Measurements from ENCODE around the gene ZBTB20. TPM values are rescaled to one million over a fixed set of nuclear protein-coding genes. Genes with fewer than 3 reads are reported as not detected.

Gene ZBTB20
- total and polyA plus RNA-seq, 4 donors, result 0.88 to 83.2 (median 20.4) TPM

DNA sequence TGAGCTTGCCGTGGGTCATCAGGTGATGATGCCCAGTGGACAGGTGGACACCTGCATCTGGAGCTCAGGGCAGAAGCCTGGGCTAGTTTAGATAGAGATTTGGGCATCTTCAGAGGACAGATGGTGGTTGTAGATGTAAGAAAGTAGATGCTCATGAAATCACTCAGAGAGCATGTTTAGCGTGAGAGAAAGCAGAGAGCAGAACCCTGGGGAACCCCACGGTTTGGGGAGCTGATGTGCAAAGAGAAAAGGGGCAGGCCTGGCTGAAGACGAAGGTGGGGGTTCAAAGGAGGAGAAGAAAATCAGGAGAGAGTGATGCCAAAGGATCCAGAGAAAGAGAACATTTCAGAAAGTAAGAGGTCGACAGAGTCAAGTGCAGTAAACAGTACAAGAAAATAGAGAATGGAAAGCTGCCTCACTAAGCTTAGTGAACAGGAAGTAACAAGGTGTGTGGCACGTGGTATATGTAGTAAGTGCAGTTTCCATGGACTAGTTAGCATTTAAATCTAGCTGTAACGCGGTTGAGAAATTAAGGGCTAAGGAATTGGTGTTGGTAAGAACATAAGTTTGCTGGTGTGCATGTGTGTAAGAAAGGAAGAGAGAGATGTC, 839.8 kb downstream of the ZBTB20 start:
- Histone ChIP-seq H3K36me3 (ENCODE audit: control insufficient read depth in 4 of 4, insufficient read depth in 3 of 4, low read depth in 1 of 4, low read length in 3 of 4) (no peaks in the 10 kb centered on the region), H3K4me3 (ENCODE audit: low read depth in 1 of 3, low read length in 3 of 3) (no peak overlapping the region), H3K27ac (ENCODE audit: low read depth in 1 of 2, low read length in 2 of 2) (no peak overlapping the region), H3K27me3 (ENCODE audit: control insufficient read depth in 4 of 4, insufficient read depth in 4 of 4, low read length in 3 of 4) (no peaks in the 10 kb centered on the region), H3K4me1 (ENCODE audit: control insufficient read depth in 4 of 4, insufficient read depth in 4 of 4, low read length in 3 of 4) (no peaks in the 10 kb centered on the region), H3K9ac (ENCODE audit: low read depth in 1 of 2, low read length in 2 of 2) (no peak overlapping the region), H3K9me3 (ENCODE audit: control insufficient read depth in 4 of 4, low read length in 3 of 4) (no peaks in the 10 kb centered on the region)
- TF ChIP-seq HNF4G (IDR thresholded peaks at IDR 0.05), result no peak
- no peak for TF ChIP-seq RXRA (IDR thresholded peaks at IDR 0.05)
- TF ChIP-seq, protein P1, sequence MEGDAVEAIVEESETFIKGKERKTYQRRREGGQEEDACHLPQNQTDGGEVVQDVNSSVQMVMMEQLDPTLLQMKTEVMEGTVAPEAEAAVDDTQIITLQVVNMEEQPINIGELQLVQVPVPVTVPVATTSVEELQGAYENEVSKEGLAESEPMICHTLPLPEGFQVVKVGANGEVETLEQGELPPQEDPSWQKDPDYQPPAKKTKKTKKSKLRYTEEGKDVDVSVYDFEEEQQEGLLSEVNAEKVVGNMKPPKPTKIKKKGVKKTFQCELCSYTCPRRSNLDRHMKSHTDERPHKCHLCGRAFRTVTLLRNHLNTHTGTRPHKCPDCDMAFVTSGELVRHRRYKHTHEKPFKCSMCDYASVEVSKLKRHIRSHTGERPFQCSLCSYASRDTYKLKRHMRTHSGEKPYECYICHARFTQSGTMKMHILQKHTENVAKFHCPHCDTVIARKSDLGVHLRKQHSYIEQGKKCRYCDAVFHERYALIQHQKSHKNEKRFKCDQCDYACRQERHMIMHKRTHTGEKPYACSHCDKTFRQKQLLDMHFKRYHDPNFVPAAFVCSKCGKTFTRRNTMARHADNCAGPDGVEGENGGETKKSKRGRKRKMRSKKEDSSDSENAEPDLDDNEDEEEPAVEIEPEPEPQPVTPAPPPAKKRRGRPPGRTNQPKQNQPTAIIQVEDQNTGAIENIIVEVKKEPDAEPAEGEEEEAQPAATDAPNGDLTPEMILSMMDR (IDR thresholded peaks at IDR 0.05; ENCODE audit: low read depth, low read length, missing input control), result no peak
- TF ChIP-seq FOXA1 (IDR thresholded peaks at IDR 0.05), result no peak
- TF ChIP-seq YY1 (IDR thresholded peaks at IDR 0.05), result no peak
- no peak for TF ChIP-seq JUND (IDR thresholded peaks at IDR 0.05)
- no peak for TF ChIP-seq EGR1 (IDR thresholded peaks at IDR 0.05; ENCODE audit: low read depth in 2 of 2)
- TF ChIP-seq FOXA2 (IDR thresholded peaks at IDR 0.05), result no peak
- no peak for TF ChIP-seq TAF1 (conservative IDR thresholded peaks at IDR 0.05)
- no peak for TF ChIP-seq HNF4A (conservative IDR thresholded peaks at IDR 0.05)
- TF ChIP-seq, protein P2, sequence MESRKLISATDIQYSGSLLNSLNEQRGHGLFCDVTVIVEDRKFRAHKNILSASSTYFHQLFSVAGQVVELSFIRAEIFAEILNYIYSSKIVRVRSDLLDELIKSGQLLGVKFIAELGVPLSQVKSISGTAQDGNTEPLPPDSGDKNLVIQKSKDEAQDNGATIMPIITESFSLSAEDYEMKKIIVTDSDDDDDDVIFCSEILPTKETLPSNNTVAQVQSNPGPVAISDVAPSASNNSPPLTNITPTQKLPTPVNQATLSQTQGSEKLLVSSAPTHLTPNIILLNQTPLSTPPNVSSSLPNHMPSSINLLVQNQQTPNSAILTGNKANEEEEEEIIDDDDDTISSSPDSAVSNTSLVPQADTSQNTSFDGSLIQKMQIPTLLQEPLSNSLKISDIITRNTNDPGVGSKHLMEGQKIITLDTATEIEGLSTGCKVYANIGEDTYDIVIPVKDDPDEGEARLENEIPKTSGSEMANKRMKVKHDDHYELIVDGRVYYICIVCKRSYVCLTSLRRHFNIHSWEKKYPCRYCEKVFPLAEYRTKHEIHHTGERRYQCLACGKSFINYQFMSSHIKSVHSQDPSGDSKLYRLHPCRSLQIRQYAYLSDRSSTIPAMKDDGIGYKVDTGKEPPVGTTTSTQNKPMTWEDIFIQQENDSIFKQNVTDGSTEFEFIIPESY (IDR thresholded peaks at IDR 0.05), result no peak
- TF ChIP-seq SP1 (IDR thresholded peaks at IDR 0.05), result no peak
- TF ChIP-seq, protein P3, sequence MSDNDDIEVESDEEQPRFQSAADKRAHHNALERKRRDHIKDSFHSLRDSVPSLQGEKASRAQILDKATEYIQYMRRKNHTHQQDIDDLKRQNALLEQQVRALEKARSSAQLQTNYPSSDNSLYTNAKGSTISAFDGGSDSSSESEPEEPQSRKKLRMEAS (IDR thresholded peaks at IDR 0.05), result no peak
- TF ChIP-seq RAD21 (IDR thresholded peaks at IDR 0.05), result no peak
- 80% methylated on average over 8 of the region's 8 CpGs for WGBS
- no peak for DNase-seq (ENCODE audit: low spot score)

GRCh38 chr3:114299941-114300624, 847.0 kb downstream of the ZBTB20 start:
- Histone ChIP-seq H3K27ac (ENCODE audit: low read depth in 1 of 2, low read length in 2 of 2) (no peak overlapping the region), H3K9me3 (ENCODE audit: control insufficient read depth in 4 of 4, low read length in 3 of 4) (no peaks in the 10 kb centered on the region), H3K36me3 (ENCODE audit: control insufficient read depth in 4 of 4, insufficient read depth in 3 of 4, low read depth in 1 of 4, low read length in 3 of 4) (no peaks in the 10 kb centered on the region), H3K4me3 (ENCODE audit: low read depth in 1 of 3, low read length in 3 of 3) (no peak overlapping the region), H3K9ac (ENCODE audit: low read depth in 1 of 2, low read length in 2 of 2) (no peak overlapping the region), H3K4me1 (ENCODE audit: control insufficient read depth in 4 of 4, insufficient read depth in 4 of 4, low read length in 3 of 4) (no peaks in the 10 kb centered on the region), H3K27me3 (ENCODE audit: control insufficient read depth in 4 of 4, insufficient read depth in 4 of 4, low read length in 3 of 4) (no peaks in the 10 kb centered on the region)
- 88% methylated on average over 5 of the region's 5 CpGs for WGBS
- TF ChIP-seq, protein P4, sequence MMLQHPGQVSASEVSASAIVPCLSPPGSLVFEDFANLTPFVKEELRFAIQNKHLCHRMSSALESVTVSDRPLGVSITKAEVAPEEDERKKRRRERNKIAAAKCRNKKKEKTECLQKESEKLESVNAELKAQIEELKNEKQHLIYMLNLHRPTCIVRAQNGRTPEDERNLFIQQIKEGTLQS (IDR thresholded peaks at IDR 0.05), result no peak
- TF ChIP-seq REST (IDR thresholded peaks at IDR 0.05), result no peak
- no peak for TF ChIP-seq JUND (IDR thresholded peaks at IDR 0.05)
- no peak for TF ChIP-seq RXRA (IDR thresholded peaks at IDR 0.05)
- no peak for TF ChIP-seq EGR1 (IDR thresholded peaks at IDR 0.05; ENCODE audit: low read depth in 2 of 2)
- TF ChIP-seq, protein P2 (IDR thresholded peaks at IDR 0.05), result no peak
- no peak for TF ChIP-seq FOXA1 (IDR thresholded peaks at IDR 0.05)
- TF ChIP-seq TAF1 (conservative IDR thresholded peaks at IDR 0.05), result no peak
- TF ChIP-seq, protein P1 (IDR thresholded peaks at IDR 0.05; ENCODE audit: low read depth, low read length, missing input control), result no peak
- TF ChIP-seq HNF4G (IDR thresholded peaks at IDR 0.05), result no peak
- TF ChIP-seq HNF4A (conservative IDR thresholded peaks at IDR 0.05), result no peak
- no peak for TF ChIP-seq FOXA2 (IDR thresholded peaks at IDR 0.05)
- no peak for DNase-seq (ENCODE audit: low spot score)

Measured in liver (tissue), 9 donors.